22Rv1 (cell line): ENCODE data around the gene DENND1A.

Source experiments
- CTCF ChIP-seq: fragments of 450-650 bp; IDR thresholded peaks from 2 replicates; pipeline ENCODE4 v1.5.1; 2017; ENCODE audit warnings: mild to moderate bottlenecking
- ZFX ChIP-seq: fragments of 450-650 bp; IDR thresholded peaks from 2 replicates; pipeline ENCODE4 v1.6.1; 2017; ENCODE audit warnings: antibody characterized with exemption, borderline replicate concordance

- TF ChIP-seq CTCF: no peak
- TF ChIP-seq ZFX: no peak
These were observed 446.6 kb downstream of the DENND1A start for GRCh38 chr9:123483191-123483803.
